Erythroblast (primary cell): ENCODE data around the gene LIN7B.

Source experiments
- DNase-seq, 2 experiments: peaks; one replicate each; lab custom pipeline; 2025; lab: John Stamatoyannopoulos, UW
- GATA1 ChIP-seq: IDR thresholded peaks from 2 replicates; pipeline ENCODE4 v1.6.1; 2011; ENCODE audit warnings: low read depth, mild to moderate bottlenecking, control low read depth, low read length, moderate library complexity
- POLR2A ChIP-seq: IDR thresholded peaks from 2 replicates; pipeline ENCODE4 v1.6.1; 2011; ENCODE audit warnings: mild to moderate bottlenecking, low read length

The LIN7B gene, protein sequence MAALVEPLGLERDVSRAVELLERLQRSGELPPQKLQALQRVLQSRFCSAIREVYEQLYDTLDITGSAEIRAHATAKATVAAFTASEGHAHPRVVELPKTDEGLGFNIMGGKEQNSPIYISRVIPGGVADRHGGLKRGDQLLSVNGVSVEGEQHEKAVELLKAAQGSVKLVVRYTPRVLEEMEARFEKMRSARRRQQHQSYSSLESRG

GRCh38 chr19:49113762-49114629 is at the start of gene LIN7B:
LIN7B (plus strand) TSS chr19:49114370; CDS start chr19:49114405, 35 bp downstream.
- TF ChIP-seq GATA1, result no peak
- TF ChIP-seq POLR2A, result peak; percentile 32
- peak; percentile 82 to 91 for DNase-seq

- DNase-seq, result no peak
- TF ChIP-seq POLR2A, result no peak
- TF ChIP-seq GATA1, result no peak
These were observed 49.2 kb upstream of the LIN7B start, which contains the start of gene NTF4 for GRCh38 chr19:49064768-49065611. NTF4 (minus strand) TSS chr19:49064818; CDS start chr19:49061997, 2,821 bp downstream.

DNA sequence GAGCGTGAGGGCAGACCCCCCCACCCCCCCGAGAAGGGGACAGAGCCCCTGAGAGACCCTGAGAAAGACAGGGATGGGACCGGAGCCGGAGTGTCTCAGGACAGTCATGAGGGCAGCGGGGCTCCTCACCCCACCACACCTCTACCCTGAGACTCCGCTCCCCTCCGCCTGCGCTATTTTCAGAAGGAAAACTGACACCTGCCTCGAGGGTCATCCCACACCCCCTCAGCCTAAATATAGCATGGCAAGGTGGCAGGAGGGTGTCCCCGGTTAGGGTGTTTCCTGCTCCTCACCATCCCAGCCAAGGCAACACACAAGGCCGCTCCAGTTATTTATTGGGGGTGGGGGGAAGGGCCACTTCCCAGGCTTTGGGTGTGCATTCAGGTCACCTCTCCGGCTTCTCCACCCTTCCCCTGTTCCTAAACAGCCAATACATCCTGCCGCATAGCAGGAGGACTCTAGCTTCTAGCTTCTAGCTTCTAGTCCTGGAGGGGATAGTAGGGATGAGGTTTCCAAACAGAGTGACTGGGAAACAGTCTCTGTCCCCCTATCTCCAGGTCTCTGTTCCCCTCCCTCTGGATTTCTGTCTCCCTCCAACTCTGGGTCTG is 48.2 kb upstream of the LIN7B start:
- no peak for TF ChIP-seq GATA1
- DNase-seq, result no peak

DNA sequence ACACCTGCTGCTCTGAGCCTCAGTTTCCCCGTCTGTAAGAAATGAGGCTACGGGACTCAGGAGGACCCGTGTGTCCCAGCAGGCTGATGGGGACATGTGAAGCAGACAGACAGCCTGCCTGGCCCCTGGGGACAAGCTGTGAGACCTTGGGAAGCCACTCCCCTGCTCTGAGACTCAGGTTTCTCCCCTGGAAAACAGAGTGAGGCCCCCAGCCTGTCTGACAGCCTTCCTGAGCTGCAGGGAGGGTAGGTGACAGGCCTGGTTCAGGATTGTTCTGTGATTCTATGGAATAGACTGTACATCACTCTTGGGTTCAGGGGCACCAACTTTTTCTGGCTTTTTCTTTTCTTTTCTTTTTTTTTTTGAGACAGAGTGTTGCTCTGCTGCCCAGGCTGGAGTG is 46.6 kb upstream of the LIN7B start:
- DNase-seq, result no peak
- TF ChIP-seq GATA1 (no peak), POLR2A (no peak)

- no peak for TF ChIP-seq GATA1
- TF ChIP-seq POLR2A, result no peak
These were observed 45.1 kb upstream of the LIN7B start for GRCh38 chr19:49069026-49069425.

GRCh38 chr19:49070416-49070815 is 43.8 kb upstream of the LIN7B start:
- TF ChIP-seq GATA1 (no peak), POLR2A (no peak)
- no peak for DNase-seq

More at GRCh38 chr19:49069026-49069425, 45.1 kb upstream of the LIN7B start:
- DNase-seq, result no peak

DNA sequence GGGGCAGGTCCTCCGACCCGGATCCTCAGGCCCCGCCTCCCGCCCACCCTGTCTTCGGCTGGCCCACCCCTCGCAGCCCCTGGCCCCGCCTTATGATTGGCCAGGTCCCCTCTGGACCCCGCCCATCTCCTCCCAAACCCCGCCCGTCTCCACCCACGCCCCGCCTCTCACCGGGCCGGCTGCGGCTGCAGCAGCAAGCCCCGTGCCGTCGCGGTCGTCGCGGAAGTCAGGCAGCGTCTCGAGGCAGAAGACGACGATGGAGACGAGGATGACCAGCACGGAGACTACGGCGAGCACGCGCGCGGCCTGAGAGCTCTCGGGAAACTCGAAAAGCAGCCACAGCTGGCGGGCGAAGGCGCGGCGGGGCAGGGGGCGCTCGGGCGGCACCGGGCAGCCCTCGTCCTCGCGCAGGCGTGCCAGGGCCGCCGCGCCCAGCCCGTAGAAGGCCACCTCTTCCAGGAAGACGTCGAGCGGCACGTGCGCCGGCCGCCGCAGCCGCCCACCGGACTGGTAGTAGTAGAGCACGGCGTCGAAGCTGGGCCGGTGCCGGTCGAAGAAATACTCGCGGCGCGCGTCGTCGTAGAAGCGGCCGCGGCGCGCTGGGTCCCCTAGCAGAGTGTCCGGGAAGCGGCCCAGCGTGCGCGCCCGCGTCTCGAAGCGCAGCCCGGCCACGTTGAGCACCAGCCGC is 42.2 kb upstream of the LIN7B start:
- DNase-seq, result no peak
- TF ChIP-seq GATA1 (no peak), POLR2A (no peak)

DNA sequence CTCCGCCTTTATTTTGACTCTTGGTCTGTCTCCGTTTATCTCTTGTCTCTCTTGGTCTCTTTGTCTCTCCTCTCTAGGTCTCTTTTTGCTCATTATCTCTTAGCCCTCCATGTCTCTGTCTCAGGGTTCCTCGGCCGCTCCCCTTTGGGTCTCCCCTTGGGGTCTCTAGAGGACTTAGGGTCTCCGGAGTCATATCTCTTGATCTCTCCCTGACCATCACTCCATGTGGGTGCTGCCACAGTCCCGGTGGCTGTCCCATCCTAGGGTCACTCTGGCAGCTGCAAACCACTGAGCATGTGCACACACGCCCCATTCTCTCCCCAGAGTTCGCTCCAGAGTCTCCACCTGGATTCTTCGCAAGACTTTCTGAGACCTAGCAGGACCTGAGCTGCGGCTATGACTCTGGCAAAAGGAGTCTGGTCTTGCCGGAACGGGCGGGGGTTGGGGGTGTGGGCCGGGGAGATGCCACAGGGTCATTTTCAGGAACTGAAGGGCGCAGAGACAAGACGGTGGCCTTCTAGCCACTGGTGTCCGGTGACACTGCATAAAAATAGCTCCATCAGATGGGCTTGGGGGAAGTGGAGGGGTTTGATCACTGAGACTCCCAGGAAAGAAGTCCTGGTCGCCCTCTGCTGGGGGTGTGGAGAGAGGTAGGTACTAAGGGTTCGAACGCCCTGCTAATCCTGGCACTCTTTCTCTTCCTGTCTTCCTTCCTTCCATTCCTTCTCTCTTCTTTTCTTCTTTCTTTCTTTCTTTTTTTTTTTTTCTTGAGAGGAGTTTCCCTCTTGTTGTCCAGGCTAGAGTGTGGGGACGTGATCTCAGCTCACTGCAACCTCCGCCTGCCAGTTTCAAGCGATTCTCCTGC is 40.4 kb upstream of the LIN7B start:
- no peak for DNase-seq
- TF ChIP-seq POLR2A (no peak), GATA1 (no peak)

- DNase-seq, result peak; percentile 42 to 52
These were observed 39.3 kb upstream of the LIN7B start for GRCh38 chr19:49074869-49075268.

- DNase-seq, result no peak
- no peak for TF ChIP-seq GATA1
- TF ChIP-seq POLR2A, result no peak
These were observed 33.8 kb upstream of the LIN7B start for GRCh38 chr19:49080392-49080791.

DNA sequence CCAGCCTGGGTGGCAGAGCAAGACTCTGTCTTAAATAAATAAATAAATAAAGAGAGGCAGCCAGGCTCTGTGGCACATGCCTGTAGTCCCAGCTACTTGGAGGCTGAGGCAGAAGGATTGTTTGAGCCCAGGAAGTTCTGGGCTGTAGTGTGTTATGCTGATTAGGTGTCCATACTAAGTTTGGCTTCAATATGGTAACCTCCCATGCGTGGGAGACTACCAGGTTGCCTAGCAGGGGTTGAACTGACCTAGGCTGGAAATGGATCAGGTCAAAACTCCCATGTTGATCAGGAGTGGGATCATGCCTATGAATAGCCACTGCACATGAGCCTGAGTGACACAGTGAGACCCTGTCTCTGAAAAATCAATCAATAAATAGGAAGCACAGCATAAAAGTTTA is 32.9 kb upstream of the LIN7B start:
- TF ChIP-seq GATA1 (no peak), POLR2A (no peak)
- no peak for DNase-seq

DNA sequence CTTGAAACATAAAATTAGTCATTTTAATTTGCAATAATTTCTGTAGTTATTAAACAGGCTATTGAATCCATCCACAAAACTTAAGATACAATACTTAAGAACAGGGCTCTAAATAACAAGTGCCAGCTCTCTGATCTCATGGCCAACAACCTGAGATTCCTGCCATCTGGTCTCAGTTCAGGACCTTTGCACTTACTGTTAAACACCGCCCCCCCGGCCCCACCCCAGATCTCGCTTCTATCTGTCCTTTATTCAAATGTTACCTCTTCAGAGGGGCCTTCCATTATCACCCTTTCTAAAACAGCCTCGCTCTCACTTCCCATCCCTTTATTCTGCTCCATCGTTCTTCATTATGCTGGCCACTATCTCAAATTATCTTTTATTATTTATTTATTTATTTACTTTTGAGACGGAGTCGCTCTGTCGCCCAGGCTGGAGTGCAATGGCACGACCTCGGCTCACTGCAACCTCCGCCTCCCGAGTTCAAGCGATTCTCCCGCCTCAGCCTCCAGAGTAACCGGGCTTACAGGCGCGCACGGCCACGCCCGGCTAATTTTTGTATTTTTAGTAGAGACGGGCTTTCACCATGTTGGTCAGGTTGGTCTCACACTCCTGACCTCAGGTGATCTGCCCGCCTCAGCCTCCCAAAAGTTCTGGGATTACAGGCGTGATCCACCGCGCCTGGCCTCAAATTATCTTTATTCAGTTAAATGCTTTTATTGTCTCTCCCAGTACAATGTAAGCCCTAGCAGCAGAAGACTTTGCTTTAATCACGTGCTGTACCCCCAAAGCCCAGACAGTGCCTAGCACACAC is 29.8 kb upstream of the LIN7B start:
- TF ChIP-seq GATA1 (no peak), POLR2A (no peak)
- no peak for DNase-seq
